Measurements from ENCODE around the gene LAMTOR4. TPM values are rescaled to one million over a fixed set of nuclear protein-coding genes. Genes with fewer than 3 reads are reported as not detected.
A peak's percentile ranks its signal among the peaks of the same experiment; 100 is the strongest.

The LAMTOR4 gene
- total and polyA plus RNA-seq, 10 of the 15 experiments (the other 5 are each of a cell fraction or from before 2014, with no cell fraction given), result 73.4 to 297 (median 196) TPM

DNA sequence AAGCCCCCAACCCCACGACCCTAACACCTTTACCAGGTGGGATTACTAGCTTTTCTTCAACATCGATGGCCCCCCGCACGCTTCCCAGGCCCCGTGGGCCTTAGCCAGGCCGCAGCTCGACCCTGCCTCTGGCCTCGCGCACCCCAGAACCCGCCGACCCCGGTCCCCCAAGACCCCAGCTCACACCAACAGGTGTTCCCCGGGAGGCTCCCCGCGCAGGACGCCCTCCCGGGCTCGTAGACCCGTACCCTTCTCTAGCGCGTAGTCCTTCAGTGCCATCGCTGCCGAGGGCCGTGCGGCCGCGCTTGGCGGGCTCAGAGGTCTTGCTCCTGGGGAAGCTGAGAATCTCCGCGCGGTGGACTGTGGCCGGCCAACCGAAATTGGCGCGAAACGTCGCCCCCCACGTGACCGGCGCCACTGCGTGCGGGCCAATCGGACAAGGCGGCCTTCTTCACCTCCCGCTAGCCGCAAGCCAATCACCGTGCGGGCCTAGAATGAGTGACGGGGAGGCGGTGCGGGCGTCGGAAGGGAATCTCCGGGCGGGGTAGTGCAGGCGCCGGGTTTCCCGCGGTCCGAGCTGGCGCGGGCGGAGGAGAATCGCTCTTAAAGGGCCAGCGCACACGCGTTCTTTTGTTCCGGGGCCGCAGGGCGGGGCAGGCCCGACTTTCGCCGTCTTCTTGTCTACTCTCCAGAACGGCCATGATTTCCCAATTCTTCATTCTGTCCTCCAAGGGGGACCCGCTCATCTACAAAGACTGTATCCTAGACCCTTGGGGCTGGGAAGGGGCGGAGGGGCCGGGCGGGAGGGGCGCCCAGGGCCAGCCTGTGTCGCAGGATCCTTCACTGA lies 47.5 kb upstream of the LAMTOR4 start, which contains the start of the genes AP4M1 and MCM7 (continued):
- TF ChIP-seq, protein P1, sequence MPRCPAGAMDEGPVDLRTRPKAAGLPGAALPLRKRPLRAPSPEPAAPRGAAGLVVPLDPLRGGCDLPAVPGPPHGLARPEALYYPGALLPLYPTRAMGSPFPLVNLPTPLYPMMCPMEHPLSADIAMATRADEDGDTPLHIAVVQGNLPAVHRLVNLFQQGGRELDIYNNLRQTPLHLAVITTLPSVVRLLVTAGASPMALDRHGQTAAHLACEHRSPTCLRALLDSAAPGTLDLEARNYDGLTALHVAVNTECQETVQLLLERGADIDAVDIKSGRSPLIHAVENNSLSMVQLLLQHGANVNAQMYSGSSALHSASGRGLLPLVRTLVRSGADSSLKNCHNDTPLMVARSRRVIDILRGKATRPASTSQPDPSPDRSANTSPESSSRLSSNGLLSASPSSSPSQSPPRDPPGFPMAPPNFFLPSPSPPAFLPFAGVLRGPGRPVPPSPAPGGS (IDR thresholded peaks at IDR 0.05; ENCODE audit: borderline replicate concordance, insufficient read depth, low read depth, low read length, poor library complexity, severe bottlenecking), result no peak
- peak; percentile 94 for TF ChIP-seq SP1 (IDR thresholded peaks at IDR 0.05; ENCODE audit: low read depth, low read length)
- peak; percentile 68; the same call in 1 of the 2 replicates for TF ChIP-seq CREB1 (IDR thresholded peaks at IDR 0.05; ENCODE audit: low read depth)

DNA sequence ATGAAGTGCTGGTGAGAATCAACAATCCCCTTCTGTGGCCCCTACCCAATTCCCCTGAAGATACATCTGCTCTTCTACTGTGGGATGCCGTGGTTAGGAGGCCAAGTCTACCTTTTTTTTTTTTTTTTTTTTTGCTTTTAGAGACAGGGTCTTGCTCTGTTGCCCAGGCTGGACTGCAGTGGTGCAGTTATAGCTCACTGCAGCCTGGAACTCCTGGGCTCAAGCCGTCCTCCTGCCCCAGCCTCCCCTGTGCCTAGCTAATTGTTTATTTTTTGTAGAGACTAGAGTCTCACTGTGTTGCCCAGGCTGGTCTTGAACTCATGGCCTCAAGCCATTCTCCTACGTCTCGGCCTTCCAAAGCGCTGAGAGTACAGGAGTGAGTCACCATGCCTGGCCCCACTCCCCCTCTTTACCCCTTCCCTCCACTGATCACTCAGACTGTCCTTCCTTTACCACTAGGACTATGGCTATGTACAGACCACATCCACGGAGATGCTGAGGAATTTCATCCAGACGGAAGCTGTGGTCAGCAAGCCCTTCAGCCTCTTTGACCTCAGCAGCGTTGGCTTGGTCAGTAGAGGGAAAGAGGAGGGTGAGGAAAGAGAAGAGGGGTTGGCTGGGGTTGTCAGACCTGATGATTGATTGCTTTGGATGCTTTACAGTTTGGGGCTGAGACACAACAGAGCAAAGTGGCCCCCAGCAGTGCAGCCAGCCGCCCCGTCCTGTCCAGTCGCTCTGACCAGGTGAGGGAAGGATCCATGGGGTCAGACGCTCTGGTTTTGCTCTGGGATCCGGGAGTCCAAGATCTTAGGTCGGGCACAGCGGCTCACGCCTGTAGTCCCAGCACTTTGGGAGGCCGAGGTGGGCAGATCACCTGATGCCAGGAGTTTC lies 45.5 kb upstream of the LAMTOR4 start:
- H3K9ac ChIP-seq (ENCODE audit: control insufficient read depth, insufficient read depth, low read length), result no peak overlapping the region
- RAD21 ChIA-PET (ENCODE audit: unreplicated experiment), result interaction anchor here (0.9 kb wide), 1 partner anchor 11 kb away, joined by 3 read pairs; no protein-coding TSS in a partner anchor
- ATAC-seq, result no peak
- SMC1A ChIA-PET (ENCODE audit: uncharacterized antibody, unreplicated experiment), result interaction anchor here (0.7 to 1.7 kb wide), 2 partner anchors 15 to 86 kb away, joined by 3 read pairs; no protein-coding TSS in a partner anchor
- no peak overlapping the region for H3K4me3 ChIP-seq
- CTCF ChIA-PET, result no interaction called here
- BruUV-seq (replicated peaks), result no TSS peak
- no peak overlapping the region for H2AFZ ChIP-seq (ENCODE audit: control insufficient read depth, low read depth, low read length)
- DNase-seq (ENCODE audit: low read depth, low spot score), result no peak
- H3K27me3 ChIP-seq (replicated peaks in 1 of 2; ENCODE audit: control insufficient read depth in 2 of 2, insufficient read depth in 2 of 2, low read length in 1 of 2), result no peaks in the 10 kb centered on the region
- no peaks in the 10 kb centered on the region for H4K20me1 ChIP-seq (ENCODE audit: control insufficient read depth, insufficient read depth)
- H3K9me3 ChIP-seq (replicated peaks; ENCODE audit: control insufficient read depth, insufficient read depth, low read length), result no peaks in the 10 kb centered on the region
- no peak overlapping the region for H3K27ac ChIP-seq (ENCODE audit: control insufficient read depth, insufficient read depth)
- peak overlapping the region; percentile 36; the same call in 1 of the 2 replicates for H3K4me2 ChIP-seq (ENCODE audit: control insufficient read depth, insufficient read depth)
- no peak for FAIRE-seq
- peaks cover 29% of the 10 kb centered on the region for H3K79me2 ChIP-seq (ENCODE audit: control insufficient read depth, insufficient read depth, low read length)
- TF ChIP-seq, protein P2, sequence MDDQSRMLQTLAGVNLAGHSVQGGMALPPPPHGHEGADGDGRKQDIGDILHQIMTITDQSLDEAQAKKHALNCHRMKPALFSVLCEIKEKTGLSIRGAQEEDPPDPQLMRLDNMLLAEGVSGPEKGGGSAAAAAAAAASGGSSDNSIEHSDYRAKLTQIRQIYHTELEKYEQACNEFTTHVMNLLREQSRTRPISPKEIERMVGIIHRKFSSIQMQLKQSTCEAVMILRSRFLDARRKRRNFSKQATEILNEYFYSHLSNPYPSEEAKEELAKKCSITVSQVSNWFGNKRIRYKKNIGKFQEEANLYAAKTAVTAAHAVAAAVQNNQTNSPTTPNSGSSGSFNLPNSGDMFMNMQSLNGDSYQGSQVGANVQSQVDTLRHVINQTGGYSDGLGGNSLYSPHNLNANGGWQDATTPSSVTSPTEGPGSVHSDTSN (IDR thresholded peaks at IDR 0.05; ENCODE audit: insufficient replicate concordance, low read depth, low read length), result peak; percentile 33
- TF ChIP-seq, protein P3, sequence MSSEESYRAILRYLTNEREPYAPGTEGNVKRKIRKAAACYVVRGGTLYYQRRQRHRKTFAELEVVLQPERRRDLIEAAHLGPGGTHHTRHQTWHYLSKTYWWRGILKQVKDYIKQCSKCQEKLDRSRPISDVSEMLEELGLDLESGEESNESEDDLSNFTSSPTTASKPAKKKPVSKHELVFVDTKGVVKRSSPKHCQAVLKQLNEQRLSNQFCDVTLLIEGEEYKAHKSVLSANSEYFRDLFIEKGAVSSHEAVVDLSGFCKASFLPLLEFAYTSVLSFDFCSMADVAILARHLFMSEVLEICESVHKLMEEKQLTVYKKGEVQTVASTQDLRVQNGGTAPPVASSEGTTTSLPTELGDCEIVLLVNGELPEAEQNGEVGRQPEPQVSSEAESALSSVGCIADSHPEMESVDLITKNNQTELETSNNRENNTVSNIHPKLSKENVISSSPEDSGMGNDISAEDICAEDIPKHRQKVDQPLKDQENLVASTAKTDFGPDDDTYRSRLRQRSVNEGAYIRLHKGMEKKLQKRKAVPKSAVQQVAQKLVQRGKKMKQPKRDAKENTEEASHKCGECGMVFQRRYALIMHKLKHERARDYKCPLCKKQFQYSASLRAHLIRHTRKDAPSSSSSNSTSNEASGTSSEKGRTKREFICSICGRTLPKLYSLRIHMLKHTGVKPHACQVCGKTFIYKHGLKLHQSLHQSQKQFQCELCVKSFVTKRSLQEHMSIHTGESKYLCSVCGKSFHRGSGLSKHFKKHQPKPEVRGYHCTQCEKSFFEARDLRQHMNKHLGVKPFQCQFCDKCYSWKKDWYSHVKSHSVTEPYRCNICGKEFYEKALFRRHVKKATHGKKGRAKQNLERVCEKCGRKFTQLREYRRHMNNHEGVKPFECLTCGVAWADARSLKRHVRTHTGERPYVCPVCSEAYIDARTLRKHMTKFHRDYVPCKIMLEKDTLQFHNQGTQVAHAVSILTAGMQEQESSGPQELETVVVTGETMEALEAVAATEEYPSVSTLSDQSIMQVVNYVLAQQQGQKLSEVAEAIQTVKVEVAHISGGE (CRISPR knock-in tag; IDR thresholded peaks at IDR 0.05), result no peak
- TF ChIP-seq, protein P4, sequence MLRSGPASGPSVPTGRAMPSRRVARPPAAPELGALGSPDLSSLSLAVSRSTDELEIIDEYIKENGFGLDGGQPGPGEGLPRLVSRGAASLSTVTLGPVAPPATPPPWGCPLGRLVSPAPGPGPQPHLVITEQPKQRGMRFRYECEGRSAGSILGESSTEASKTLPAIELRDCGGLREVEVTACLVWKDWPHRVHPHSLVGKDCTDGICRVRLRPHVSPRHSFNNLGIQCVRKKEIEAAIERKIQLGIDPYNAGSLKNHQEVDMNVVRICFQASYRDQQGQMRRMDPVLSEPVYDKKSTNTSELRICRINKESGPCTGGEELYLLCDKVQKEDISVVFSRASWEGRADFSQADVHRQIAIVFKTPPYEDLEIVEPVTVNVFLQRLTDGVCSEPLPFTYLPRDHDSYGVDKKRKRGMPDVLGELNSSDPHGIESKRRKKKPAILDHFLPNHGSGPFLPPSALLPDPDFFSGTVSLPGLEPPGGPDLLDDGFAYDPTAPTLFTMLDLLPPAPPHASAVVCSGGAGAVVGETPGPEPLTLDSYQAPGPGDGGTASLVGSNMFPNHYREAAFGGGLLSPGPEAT (IDR thresholded peaks at IDR 0.05; ENCODE audit: low read depth), result no peak
- TF ChIP-seq, protein P5, sequence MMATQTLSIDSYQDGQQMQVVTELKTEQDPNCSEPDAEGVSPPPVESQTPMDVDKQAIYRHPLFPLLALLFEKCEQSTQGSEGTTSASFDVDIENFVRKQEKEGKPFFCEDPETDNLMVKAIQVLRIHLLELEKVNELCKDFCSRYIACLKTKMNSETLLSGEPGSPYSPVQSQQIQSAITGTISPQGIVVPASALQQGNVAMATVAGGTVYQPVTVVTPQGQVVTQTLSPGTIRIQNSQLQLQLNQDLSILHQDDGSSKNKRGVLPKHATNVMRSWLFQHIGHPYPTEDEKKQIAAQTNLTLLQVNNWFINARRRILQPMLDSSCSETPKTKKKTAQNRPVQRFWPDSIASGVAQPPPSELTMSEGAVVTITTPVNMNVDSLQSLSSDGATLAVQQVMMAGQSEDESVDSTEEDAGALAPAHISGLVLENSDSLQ (IDR thresholded peaks at IDR 0.05), result peak; percentile 26; the same call in 1 of the 2 replicates
- POLR2A ChIA-PET, result interaction anchor here (0.5 to 1.7 kb wide), 8 partner anchors 9 to 374 kb away, joined by 3 to 6 read pairs (median 4); partner anchors contain the start of gene ZKSCAN1
- intact Hi-C loops (cut with micrococcal nuclease; ENCODE audit: unreplicated experiment), result no loop called here
- WGBS (ENCODE audit: insufficient coverage, insufficient replicate concordance, low lambda C conversion rate, missing lambda C conversion rate), result 86% methylated on average over 16 of the region's 17 CpGs
- H3K36me3 ChIP-seq (ENCODE audit: control insufficient read depth in 2 of 2, insufficient read depth in 2 of 2, low read length in 1 of 2), result peaks cover 16 to 17% of the 10 kb centered on the region in 2 experiments
- H3K4me1 ChIP-seq (ENCODE audit: control insufficient read depth, insufficient read depth, low read length), result peaks cover 16% of the 10 kb centered on the region
- in situ Hi-C loops (cut with MboI), result no loop called here

Measured in GM12878 (cell line).